ENCODE results near the gene CSNK2A3.

The CSNK2A3 gene

DNA sequence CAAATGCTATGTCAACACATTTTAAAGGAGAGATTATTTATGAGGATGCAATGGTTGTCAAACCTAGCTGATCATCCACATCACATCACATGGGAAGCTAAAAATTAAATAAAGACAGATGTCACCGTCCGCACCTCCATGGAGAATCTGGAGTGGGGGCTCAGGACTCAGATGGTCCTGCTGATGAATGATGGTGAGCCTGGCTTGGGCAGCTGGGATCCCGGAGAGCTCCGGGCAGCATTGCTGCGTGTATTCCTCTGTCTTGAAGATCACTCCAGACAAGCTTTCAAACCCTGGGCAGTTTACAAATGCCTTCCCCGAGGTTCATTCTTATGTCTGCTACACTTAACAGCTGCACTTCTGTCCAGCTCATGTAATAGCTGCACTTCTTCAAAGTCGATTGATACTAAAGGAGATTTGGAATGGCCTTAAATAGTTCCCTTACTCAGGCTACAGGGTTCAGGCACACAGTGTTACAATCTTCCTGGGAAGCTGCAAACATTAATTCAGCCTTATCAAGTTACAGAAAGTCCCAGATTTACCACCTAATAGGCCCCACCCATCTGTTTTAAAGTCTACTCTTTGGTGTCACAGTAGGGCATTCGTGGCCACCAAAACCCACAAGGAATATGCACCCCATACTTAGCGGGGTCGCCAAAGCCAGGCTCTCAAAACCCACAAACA is 34.7 kb upstream of the CSNK2A3 start:
- no peak for DNase-seq (ENCODE audit: low read depth)
- no peak overlapping the region for H3K4me3 ChIP-seq (ENCODE audit: low read depth, low read length)
- TF ChIP-seq, protein P1, sequence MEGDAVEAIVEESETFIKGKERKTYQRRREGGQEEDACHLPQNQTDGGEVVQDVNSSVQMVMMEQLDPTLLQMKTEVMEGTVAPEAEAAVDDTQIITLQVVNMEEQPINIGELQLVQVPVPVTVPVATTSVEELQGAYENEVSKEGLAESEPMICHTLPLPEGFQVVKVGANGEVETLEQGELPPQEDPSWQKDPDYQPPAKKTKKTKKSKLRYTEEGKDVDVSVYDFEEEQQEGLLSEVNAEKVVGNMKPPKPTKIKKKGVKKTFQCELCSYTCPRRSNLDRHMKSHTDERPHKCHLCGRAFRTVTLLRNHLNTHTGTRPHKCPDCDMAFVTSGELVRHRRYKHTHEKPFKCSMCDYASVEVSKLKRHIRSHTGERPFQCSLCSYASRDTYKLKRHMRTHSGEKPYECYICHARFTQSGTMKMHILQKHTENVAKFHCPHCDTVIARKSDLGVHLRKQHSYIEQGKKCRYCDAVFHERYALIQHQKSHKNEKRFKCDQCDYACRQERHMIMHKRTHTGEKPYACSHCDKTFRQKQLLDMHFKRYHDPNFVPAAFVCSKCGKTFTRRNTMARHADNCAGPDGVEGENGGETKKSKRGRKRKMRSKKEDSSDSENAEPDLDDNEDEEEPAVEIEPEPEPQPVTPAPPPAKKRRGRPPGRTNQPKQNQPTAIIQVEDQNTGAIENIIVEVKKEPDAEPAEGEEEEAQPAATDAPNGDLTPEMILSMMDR (conservative IDR thresholded peaks at IDR 0.05; ENCODE audit: low read depth, low read length), result no peak

- no peak for DNase-seq (ENCODE audit: low read depth)
- H3K4me3 ChIP-seq (ENCODE audit: low read depth, low read length), result no peak overlapping the region
- TF ChIP-seq, protein P1 (conservative IDR thresholded peaks at IDR 0.05; ENCODE audit: low read depth, low read length), result no peak
Measured at GRCh38 chr11:11387207-11387606, 34.2 kb upstream of the CSNK2A3 start.

DNA sequence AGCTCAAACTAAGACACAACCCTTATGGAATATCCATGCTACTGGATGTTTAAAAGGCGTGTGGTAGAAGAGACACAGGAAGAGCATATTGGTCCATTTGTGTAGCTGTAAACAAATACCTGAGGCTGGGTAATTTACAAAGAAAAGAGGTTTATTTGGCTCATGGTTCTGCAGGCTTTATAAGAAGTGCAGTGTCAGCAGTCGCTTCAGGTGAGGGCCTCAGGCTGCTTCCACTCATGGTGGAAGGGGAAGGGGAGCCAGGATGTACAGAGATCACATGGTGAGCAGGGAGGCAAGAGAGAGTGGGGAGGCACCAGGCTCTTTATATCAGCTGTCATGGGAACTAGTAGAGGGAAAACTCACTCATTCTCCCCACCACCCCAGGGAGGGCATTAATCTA is 31.8 kb upstream of the CSNK2A3 start:
- H3K4me3 ChIP-seq (ENCODE audit: low read depth, low read length), result no peak overlapping the region
- TF ChIP-seq, protein P1 (conservative IDR thresholded peaks at IDR 0.05; ENCODE audit: low read depth, low read length), result no peak
- no peak for DNase-seq (ENCODE audit: low read depth)

GRCh38 chr11:11383995-11384394 is 30.9 kb upstream of the CSNK2A3 start:
- TF ChIP-seq, protein P1 (conservative IDR thresholded peaks at IDR 0.05; ENCODE audit: low read depth, low read length), result no peak
- DNase-seq (ENCODE audit: low read depth), result no peak

GRCh38 chr11:11382858-11383532 is 29.9 kb upstream of the CSNK2A3 start:
- DNase-seq (ENCODE audit: low read depth), result peak; percentile 63
- TF ChIP-seq, protein P1 (conservative IDR thresholded peaks at IDR 0.05; ENCODE audit: low read depth, low read length), result no peak

More at GRCh38 chr11:11383995-11384394, 30.9 kb upstream of the CSNK2A3 start:
- no peak overlapping the region for H3K4me3 ChIP-seq (ENCODE audit: low read depth, low read length)

DNA sequence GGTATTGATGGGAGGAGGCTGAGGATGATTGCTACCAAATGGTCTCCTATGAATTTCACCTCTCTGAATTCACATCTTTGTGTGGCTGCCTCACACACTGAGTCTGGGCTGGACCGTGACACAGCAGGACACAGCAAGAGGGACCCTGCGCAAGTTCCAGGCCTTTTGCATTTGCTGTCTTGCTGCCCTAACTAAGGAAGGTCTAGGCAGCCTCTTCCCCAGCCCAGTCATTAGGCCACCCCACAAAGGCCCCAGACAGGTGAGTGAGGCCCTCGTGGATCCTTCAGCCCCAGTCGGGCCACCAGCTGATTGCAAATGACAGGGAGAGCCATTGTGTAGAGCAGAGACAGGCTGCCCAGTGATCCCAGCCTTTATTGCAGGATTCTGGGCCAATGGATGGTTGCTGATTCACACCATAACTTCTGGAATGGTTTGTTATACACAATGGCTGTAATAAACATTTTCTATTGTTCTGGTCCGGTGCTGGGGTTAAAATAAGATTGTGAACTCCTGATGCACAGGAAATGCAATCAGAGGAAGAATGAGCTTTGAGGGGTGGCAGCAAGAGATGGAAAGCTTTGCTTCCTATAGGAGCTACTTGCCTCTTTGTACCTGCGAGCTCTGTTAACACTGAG is 28.5 kb upstream of the CSNK2A3 start:
- TF ChIP-seq, protein P1 (conservative IDR thresholded peaks at IDR 0.05; ENCODE audit: low read depth, low read length), result no peak
- no peak overlapping the region for H3K4me3 ChIP-seq (ENCODE audit: low read depth, low read length)
- DNase-seq (ENCODE audit: low read depth), result no peak

More at GRCh38 chr11:11382858-11383532, 29.9 kb upstream of the CSNK2A3 start:
- no peak overlapping the region for H3K4me3 ChIP-seq (ENCODE audit: low read depth, low read length)
